ENCODE measurements around the gene GABRR2.

GABRR2 gene

GRCh38 chr6:89214197-89214596 is 100.9 kb downstream of the GABRR2 start:
- no peaks in the 10 kb centered on the region for H3K36me3 ChIP-seq (ENCODE audit: low read depth)
- H3K27me3 ChIP-seq (ENCODE audit: insufficient read depth, poor library complexity, severe bottlenecking): peaks cover 15% of the 10 kb centered on the region
- H3K9me3 ChIP-seq (ENCODE audit: severe bottlenecking): no peaks in the 10 kb centered on the region
- DNase-seq (ENCODE audit: low spot score): no peak
- ATAC-seq (ENCODE audit: low read depth): no peak
- no peak for TF ChIP-seq CTCF (IDR thresholded peaks at IDR 0.05; ENCODE audit: poor library complexity, severe bottlenecking)
- H3K4me1 ChIP-seq (ENCODE audit: insufficient read depth, poor library complexity, severe bottlenecking): no peaks in the 10 kb centered on the region
- H3K27ac ChIP-seq (ENCODE audit: poor library complexity, severe bottlenecking): no peak overlapping the region
- H3K4me3 ChIP-seq (ENCODE audit: severe bottlenecking): no peak overlapping the region

GRCh38 chr6:89212472-89212871 is 102.6 kb downstream of the GABRR2 start:
- Histone ChIP-seq H3K27me3 (ENCODE audit: insufficient read depth, poor library complexity, severe bottlenecking) (peaks cover 7% of the 10 kb centered on the region), H3K36me3 (ENCODE audit: low read depth) (no peaks in the 10 kb centered on the region), H3K4me3 (ENCODE audit: severe bottlenecking) (no peak overlapping the region), H3K9me3 (ENCODE audit: severe bottlenecking) (no peaks in the 10 kb centered on the region), H3K4me1 (ENCODE audit: insufficient read depth, poor library complexity, severe bottlenecking) (no peaks in the 10 kb centered on the region), H3K27ac (ENCODE audit: poor library complexity, severe bottlenecking) (no peak overlapping the region)
- DNase-seq (ENCODE audit: low spot score) (no peak), ATAC-seq (ENCODE audit: low read depth) (no peak)
- TF ChIP-seq CTCF (IDR thresholded peaks at IDR 0.05; ENCODE audit: poor library complexity, severe bottlenecking): no peak

GRCh38 chr6:89209457-89209856 is 105.6 kb downstream of the GABRR2 start:
- Histone ChIP-seq H3K4me1 (ENCODE audit: insufficient read depth, poor library complexity, severe bottlenecking) (no peaks in the 10 kb centered on the region), H3K4me3 (ENCODE audit: severe bottlenecking) (no peak overlapping the region), H3K27me3 (ENCODE audit: insufficient read depth, poor library complexity, severe bottlenecking) (no peaks in the 10 kb centered on the region), H3K9me3 (ENCODE audit: severe bottlenecking) (no peaks in the 10 kb centered on the region), H3K27ac (ENCODE audit: poor library complexity, severe bottlenecking) (no peak overlapping the region), H3K36me3 (ENCODE audit: low read depth) (no peaks in the 10 kb centered on the region)
- no peak for TF ChIP-seq CTCF (IDR thresholded peaks at IDR 0.05; ENCODE audit: poor library complexity, severe bottlenecking)
- DNase-seq (ENCODE audit: low spot score): no peak
- 0 out of 3 replicates have a peak, but pooled peaks have one; percentile 21 for ATAC-seq (ENCODE audit: low read depth)

- no peaks in the 10 kb centered on the region for H3K27me3 ChIP-seq (ENCODE audit: insufficient read depth, poor library complexity, severe bottlenecking)
- H3K9me3 ChIP-seq (ENCODE audit: severe bottlenecking): no peaks in the 10 kb centered on the region
- H3K4me3 ChIP-seq (ENCODE audit: severe bottlenecking): no peak overlapping the region
- H3K4me1 ChIP-seq (ENCODE audit: insufficient read depth, poor library complexity, severe bottlenecking): no peaks in the 10 kb centered on the region
- no peak for TF ChIP-seq CTCF (IDR thresholded peaks at IDR 0.05; ENCODE audit: poor library complexity, severe bottlenecking)
- H3K27ac ChIP-seq (ENCODE audit: poor library complexity, severe bottlenecking): no peak overlapping the region
- DNase-seq (ENCODE audit: low spot score) (no peak), ATAC-seq (ENCODE audit: low read depth) (no peak)
- no peaks in the 10 kb centered on the region for H3K36me3 ChIP-seq (ENCODE audit: low read depth)
Measured at GRCh38 chr6:89208551-89208950, 106.5 kb downstream of the GABRR2 start.
